Thoracic aorta (tissue), 2 donors: ENCODE measurements around the gene NAA38. TPM values are rescaled to one million over a fixed set of nuclear protein-coding genes. Genes with fewer than 3 reads are reported as not detected.

Experiments used
- ATAC-seq: fragments of 150-250 bp; one replicate; pipeline ENCODE4 v1.8.0; 2017; ENCODE audit warnings: low read depth; ENCODE audit not compliant: insufficient number of reproducible peaks, low FRiP score
- DNase-seq: peaks from one replicate; pipeline ENCODE4 v3.0.0-alpha.2; 2020; ENCODE audit warnings: low spot score
- H3K27ac ChIP-seq, 2 donors: fragments of 200-600 bp; sonication (generic); 1 replicate in 1 of 2; 2 replicates in 1 of 2; pipeline ENCODE4 v1.5.1; 2016; ENCODE audit warnings: mild to moderate bottlenecking in 2 of 2, moderate library complexity in 2 of 2
- H3K27me3 ChIP-seq: fragments of 200-600 bp; sonication (generic); replicated peaks from 2 replicates; pipeline ENCODE4 v1.6.0; 2016; ENCODE audit warnings: mild to moderate bottlenecking; ENCODE audit not compliant: insufficient read depth
- H3K36me3 ChIP-seq: fragments of 200-600 bp; sonication (generic); one replicate; pipeline ENCODE4 v1.5.1; 2016
- H3K4me1 ChIP-seq, 2 donors: fragments of 200-600 bp; sonication (generic); 1 replicate in 1 of 2; 2 replicates in 1 of 2; pipeline versions ENCODE4 v1.5.1 to v1.6.0; 2016; ENCODE audit warnings: low read depth in 2 of 2, mild to moderate bottlenecking in 1 of 2; ENCODE audit not compliant: control insufficient read depth in 1 of 2
- H3K4me3 ChIP-seq: fragments of 200-600 bp; sonication (generic); 2 replicates; pipeline ENCODE4 v1.5.1; 2016; ENCODE audit warnings: mild to moderate bottlenecking
- H3K9me3 ChIP-seq: fragments of 200-600 bp; sonication (generic); 2 replicates; pipeline ENCODE4 v1.5.1; 2016
- total RNA-seq, 2 donors: library from RNA; depleted of rRNA; stranded (reverse); fragments of >200 nt; gene quantifications; one replicate each; pipeline versions ENCODE4 v1.1.0 to v1.2.3, GENCODE V29; 2016
- TF ChIP-seq, protein P1 (sequence below): fragments of 200-600 bp; sonication (generic); IDR thresholded peaks from one replicate; pipeline ENCODE4 v1.5.1; 2019; ENCODE audit warnings: antibody characterized with exemption

The NAA38 gene
- total RNA-seq, 2 donors from 2014 or later, result 49.5 to 62.7 TPM

DNA sequence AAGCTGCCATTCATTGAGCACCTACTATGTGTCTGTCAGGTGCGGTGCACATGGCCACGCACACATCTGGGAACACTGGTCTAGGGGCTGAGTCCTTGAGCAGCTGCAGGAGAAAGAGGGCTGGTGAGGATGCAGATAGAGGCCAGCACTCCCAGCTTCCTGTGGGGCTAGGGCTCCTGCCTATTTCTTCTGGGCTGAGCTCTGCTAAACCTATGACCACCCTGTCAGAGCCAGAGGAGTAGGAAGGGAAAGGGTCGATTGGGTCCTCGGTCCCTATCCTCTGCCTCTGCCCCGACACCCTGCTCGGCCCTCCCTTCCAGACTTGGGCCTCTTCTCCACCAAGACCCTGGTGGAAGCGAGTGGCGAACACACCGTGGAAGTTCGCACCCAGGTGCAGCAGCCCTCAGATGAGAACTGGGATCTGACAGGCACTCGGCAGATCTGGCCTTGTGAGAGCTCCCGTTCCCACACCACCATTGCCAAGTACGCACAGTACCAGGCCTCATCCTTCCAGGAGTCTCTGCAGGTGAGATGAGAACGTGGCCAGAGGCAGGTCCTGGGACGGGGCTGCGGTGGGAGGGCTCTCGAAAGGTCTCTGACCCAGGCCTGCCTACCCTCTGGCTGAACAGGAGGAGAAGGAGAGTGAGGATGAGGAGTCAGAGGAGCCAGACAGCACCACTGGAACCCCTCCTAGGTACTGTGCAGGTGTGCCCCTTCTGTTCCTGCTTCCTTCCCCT, 6.5 kb downstream of the NAA38 start:
- no peaks in the 10 kb centered on the region for H3K9me3 ChIP-seq
- no peak for ATAC-seq
- H3K4me1 ChIP-seq, result peaks cover 8 to 18% of the 10 kb centered on the region in 2 donors
- peaks cover 49% of the 10 kb centered on the region for H3K36me3 ChIP-seq
- H3K27me3 ChIP-seq, result no peaks in the 10 kb centered on the region
- H3K4me3 ChIP-seq, result no peak overlapping the region
- no peak for DNase-seq
- H3K27ac ChIP-seq, result no peak overlapping the region
- TF ChIP-seq, protein P1, sequence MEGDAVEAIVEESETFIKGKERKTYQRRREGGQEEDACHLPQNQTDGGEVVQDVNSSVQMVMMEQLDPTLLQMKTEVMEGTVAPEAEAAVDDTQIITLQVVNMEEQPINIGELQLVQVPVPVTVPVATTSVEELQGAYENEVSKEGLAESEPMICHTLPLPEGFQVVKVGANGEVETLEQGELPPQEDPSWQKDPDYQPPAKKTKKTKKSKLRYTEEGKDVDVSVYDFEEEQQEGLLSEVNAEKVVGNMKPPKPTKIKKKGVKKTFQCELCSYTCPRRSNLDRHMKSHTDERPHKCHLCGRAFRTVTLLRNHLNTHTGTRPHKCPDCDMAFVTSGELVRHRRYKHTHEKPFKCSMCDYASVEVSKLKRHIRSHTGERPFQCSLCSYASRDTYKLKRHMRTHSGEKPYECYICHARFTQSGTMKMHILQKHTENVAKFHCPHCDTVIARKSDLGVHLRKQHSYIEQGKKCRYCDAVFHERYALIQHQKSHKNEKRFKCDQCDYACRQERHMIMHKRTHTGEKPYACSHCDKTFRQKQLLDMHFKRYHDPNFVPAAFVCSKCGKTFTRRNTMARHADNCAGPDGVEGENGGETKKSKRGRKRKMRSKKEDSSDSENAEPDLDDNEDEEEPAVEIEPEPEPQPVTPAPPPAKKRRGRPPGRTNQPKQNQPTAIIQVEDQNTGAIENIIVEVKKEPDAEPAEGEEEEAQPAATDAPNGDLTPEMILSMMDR, result no peak

DNA sequence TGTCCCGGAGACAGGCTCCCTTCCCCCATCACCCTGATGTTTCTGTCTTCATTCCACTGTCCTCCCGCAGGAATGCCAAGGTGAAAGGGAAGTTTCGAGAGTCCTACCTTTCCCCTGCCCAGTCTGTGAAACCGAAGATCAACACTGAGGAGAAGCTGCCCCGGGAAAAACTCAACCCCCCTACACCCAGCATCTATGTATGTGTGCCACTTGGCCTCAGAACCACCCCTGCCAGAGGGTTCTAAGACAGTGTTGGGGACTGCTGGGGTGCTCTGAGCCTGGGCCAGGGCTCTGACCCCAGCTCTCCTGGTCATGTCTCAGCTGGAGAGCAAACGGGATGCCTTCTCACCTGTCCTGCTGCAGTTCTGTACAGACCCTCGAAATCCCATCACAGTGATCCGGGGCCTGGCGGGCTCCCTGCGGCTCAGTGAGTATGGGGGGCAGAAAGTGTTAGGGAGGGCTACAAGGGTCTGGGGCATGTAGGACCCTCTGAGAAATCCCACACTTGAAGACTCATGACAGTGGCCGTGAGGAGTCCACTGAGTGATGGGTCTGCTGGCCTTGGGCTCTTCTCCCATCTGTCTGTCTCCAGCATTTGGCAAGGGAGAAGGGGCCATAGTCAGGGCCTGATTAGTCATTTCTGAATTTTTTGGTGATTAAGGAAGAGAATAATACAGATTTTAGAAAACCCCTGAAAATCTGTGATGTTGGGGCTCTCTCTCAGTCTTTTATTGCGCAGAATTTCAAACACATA, 7.4 kb downstream of the NAA38 start:
- DNase-seq (no peak), ATAC-seq (no peak)
- Histone ChIP-seq H3K27ac (no peak overlapping the region), H3K9me3 (no peaks in the 10 kb centered on the region), H3K4me1 (peaks cover 7 to 17% of the 10 kb centered on the region in 2 donors), H3K27me3 (no peaks in the 10 kb centered on the region), H3K4me3 (no peak overlapping the region), H3K36me3 (peaks cover 49% of the 10 kb centered on the region)
- TF ChIP-seq, protein P1, result no peak

DNA sequence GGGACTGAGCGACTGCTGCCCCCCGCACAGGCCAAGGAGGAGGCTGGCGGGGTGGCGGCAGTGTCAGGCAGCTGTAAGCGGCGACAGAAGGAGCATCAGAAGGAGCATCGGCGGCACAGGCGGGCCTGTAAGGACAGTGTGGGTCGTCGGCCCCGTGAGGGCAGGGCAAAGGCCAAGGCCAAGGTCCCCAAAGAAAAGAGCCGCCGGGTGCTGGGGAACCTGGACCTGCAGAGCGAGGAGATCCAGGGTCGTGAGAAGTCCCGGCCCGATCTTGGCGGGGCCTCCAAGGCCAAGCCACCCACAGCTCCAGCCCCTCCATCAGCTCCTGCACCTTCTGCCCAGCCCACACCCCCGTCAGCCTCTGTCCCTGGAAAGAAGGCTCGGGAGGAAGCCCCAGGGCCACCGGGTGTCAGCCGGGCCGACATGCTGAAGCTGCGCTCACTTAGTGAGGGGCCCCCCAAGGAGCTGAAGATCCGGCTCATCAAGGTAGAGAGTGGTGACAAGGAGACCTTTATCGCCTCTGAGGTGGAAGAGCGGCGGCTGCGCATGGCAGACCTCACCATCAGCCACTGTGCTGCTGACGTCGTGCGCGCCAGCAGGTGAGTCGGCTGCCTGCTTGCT, 8.1 kb downstream of the NAA38 start:
- ATAC-seq (no peak), DNase-seq (no peak)
- TF ChIP-seq, protein P1, result no peak
- Histone ChIP-seq H3K9me3 (no peaks in the 10 kb centered on the region), H3K36me3 (peaks cover 49% of the 10 kb centered on the region), H3K4me1 (peaks cover 7 to 18% of the 10 kb centered on the region in 2 donors), H3K27ac (no peak overlapping the region), H3K27me3 (no peaks in the 10 kb centered on the region), H3K4me3 (no peak overlapping the region)

DNA sequence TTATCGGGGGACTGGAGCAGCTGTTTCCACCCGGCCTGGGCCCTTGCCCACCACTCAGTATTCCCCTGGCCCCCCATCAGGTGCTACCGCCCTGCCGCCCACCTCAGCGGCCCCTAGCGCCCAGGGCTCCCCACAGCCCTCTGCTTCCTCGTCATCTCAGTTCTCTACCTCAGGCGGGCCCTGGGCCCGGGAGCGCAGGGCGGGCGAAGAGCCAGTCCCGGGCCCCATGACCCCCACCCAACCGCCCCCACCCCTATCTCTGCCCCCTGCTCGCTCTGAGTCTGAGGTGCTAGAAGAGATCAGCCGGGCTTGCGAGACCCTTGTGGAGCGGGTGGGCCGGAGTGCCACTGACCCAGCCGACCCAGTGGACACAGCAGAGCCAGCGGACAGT, 8.6 kb downstream of the NAA38 start:
- H3K27me3 ChIP-seq, result no peaks in the 10 kb centered on the region
- DNase-seq (no peak), ATAC-seq (no peak)
- no peak overlapping the region for H3K27ac ChIP-seq
- H3K4me3 ChIP-seq, result no peak overlapping the region
- TF ChIP-seq, protein P1, result no peak
- H3K36me3 ChIP-seq, result peaks cover 49% of the 10 kb centered on the region
- peaks cover 7 to 18% of the 10 kb centered on the region in 2 donors for H3K4me1 ChIP-seq
- H3K9me3 ChIP-seq, result no peaks in the 10 kb centered on the region

DNA sequence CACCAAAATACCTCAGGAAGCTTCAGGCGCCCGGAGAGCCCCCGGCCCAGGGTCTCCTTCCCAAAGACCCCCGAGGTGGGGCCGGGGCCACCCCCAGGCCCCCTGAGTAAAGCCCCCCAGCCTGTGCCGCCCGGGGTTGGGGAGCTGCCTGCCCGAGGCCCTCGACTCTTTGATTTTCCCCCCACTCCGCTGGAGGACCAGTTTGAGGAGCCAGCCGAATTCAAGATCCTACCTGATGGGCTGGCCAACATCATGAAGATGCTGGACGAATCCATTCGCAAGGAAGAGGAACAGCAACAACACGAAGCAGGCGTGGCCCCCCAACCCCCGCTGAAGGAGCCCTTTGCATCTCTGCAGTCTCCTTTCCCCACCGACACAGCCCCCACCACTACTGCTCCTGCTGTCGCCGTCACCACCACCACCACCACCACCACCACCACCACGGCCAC, 9.2 kb downstream of the NAA38 start:
- no peaks in the 10 kb centered on the region for H3K27me3 ChIP-seq
- no peak overlapping the region for H3K27ac ChIP-seq
- H3K9me3 ChIP-seq, result no peaks in the 10 kb centered on the region
- no peak overlapping the region for H3K4me3 ChIP-seq
- ATAC-seq (no peak), DNase-seq (no peak)
- peaks cover 49% of the 10 kb centered on the region for H3K36me3 ChIP-seq
- H3K4me1 ChIP-seq, result peaks cover 7 to 18% of the 10 kb centered on the region in 2 donors
- TF ChIP-seq, protein P1, result no peak
